ENCODE data around the gene HAGH. TPM values are rescaled to one million over a fixed set of nuclear protein-coding genes. Genes with fewer than 3 reads are reported as not detected.

The HAGH gene
- total and polyA plus RNA-seq, 9 of the 15 experiments (the other 6 are each of a cell fraction or from before 2014, with no cell fraction given), result 0.46 to 35.1 (median 16.8) TPM

GRCh38 chr16:1832838-1833454, 6.3 kb upstream of the HAGH start (continued):
- TF ChIP-seq ZBTB2 (IDR thresholded peaks at IDR 0.05), result peak; percentile 90
- no peak for TF ChIP-seq FOXJ3 (CRISPR knock-in tag; IDR thresholded peaks at IDR 0.05)
- no peak for TF ChIP-seq BACH1 (tag; IDR thresholded peaks at IDR 0.05)
- TF ChIP-seq DNMT1 (IDR thresholded peaks at IDR 0.05), result no peak
- no peak for TF ChIP-seq SRSF7 (optimal IDR thresholded peaks at IDR 0.05; ENCODE audit: low read depth, low read length)
- no peak for TF ChIP-seq BMI1 (IDR thresholded peaks at IDR 0.05; ENCODE audit: low read length)
- no peak for TF ChIP-seq ZNF140 (CRISPR knock-in tag; IDR thresholded peaks at IDR 0.05)
- TF ChIP-seq ZNF24 (IDR thresholded peaks at IDR 0.05), result peak; percentile 43; the same call in 1 of the 2 replicates
- TF ChIP-seq SREBF1 (IDR thresholded peaks at IDR 0.05; ENCODE audit: borderline replicate concordance, low read depth, low read length), result no peak
- TF ChIP-seq ZC3H8 (IDR thresholded peaks at IDR 0.05), result no peak
- TF ChIP-seq HDGF (IDR thresholded peaks at IDR 0.05), result no peak
- no peak for TF ChIP-seq ZNF785 (CRISPR knock-in tag; IDR thresholded peaks at IDR 0.05)
- TF ChIP-seq, protein P1, sequence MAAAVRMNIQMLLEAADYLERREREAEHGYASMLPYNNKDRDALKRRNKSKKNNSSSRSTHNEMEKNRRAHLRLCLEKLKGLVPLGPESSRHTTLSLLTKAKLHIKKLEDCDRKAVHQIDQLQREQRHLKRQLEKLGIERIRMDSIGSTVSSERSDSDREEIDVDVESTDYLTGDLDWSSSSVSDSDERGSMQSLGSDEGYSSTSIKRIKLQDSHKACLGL (CRISPR knock-in tag; IDR thresholded peaks at IDR 0.05; ENCODE audit: borderline replicate concordance, poor library complexity, severe bottlenecking), result no peak
- TF ChIP-seq NELFE (IDR thresholded peaks at IDR 0.05; ENCODE audit: insufficient read depth, insufficient read length), result no peak
- TF ChIP-seq MECOM (CRISPR knock-in tag; IDR thresholded peaks at IDR 0.05), result peak; percentile 47; the same call in 1 of the 2 replicates
- TF ChIP-seq NFE2L1 (tag; IDR thresholded peaks at IDR 0.05; ENCODE audit: borderline replicate concordance, low read depth), result no peak
- TF ChIP-seq TGIF2 (CRISPR knock-in tag; IDR thresholded peaks at IDR 0.05), result no peak
- TF ChIP-seq ZNF197 (CRISPR knock-in tag; IDR thresholded peaks at IDR 0.05; ENCODE audit: low read depth), result no peak
- TF ChIP-seq, protein P2, sequence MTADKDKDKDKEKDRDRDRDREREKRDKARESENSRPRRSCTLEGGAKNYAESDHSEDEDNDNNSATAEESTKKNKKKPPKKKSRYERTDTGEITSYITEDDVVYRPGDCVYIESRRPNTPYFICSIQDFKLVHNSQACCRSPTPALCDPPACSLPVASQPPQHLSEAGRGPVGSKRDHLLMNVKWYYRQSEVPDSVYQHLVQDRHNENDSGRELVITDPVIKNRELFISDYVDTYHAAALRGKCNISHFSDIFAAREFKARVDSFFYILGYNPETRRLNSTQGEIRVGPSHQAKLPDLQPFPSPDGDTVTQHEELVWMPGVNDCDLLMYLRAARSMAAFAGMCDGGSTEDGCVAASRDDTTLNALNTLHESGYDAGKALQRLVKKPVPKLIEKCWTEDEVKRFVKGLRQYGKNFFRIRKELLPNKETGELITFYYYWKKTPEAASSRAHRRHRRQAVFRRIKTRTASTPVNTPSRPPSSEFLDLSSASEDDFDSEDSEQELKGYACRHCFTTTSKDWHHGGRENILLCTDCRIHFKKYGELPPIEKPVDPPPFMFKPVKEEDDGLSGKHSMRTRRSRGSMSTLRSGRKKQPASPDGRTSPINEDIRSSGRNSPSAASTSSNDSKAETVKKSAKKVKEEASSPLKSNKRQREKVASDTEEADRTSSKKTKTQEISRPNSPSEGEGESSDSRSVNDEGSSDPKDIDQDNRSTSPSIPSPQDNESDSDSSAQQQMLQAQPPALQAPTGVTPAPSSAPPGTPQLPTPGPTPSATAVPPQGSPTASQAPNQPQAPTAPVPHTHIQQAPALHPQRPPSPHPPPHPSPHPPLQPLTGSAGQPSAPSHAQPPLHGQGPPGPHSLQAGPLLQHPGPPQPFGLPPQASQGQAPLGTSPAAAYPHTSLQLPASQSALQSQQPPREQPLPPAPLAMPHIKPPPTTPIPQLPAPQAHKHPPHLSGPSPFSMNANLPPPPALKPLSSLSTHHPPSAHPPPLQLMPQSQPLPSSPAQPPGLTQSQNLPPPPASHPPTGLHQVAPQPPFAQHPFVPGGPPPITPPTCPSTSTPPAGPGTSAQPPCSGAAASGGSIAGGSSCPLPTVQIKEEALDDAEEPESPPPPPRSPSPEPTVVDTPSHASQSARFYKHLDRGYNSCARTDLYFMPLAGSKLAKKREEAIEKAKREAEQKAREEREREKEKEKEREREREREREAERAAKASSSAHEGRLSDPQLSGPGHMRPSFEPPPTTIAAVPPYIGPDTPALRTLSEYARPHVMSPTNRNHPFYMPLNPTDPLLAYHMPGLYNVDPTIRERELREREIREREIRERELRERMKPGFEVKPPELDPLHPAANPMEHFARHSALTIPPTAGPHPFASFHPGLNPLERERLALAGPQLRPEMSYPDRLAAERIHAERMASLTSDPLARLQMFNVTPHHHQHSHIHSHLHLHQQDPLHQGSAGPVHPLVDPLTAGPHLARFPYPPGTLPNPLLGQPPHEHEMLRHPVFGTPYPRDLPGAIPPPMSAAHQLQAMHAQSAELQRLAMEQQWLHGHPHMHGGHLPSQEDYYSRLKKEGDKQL (CRISPR knock-in tag; IDR thresholded peaks at IDR 0.05; ENCODE audit: borderline replicate concordance), result no peak
- TF ChIP-seq ZBTB5 (IDR thresholded peaks at IDR 0.05), result no peak

All from K562 (cell line).